Fibroblast of lung (primary cell): Measurements from ENCODE around the gene LCP1. TPM values are rescaled to one million over a fixed set of nuclear protein-coding genes. Genes with fewer than 3 reads are reported as not detected.

Experiments used
- DNase-seq, 2 donors: peaks; one replicate each; pipeline versions ENCODE4 v3.0.0 to v3.0.0-alpha.2; 2010; ENCODE audit warnings: low read depth in 2 of 2
- H2AFZ ChIP-seq: 2 replicates; pipeline ENCODE4 v1.5.1; 2012; ENCODE audit warnings: low read length, control low read depth, inconsistent platforms
- H3K27ac ChIP-seq: 2 replicates; pipeline ENCODE4 v1.5.1; 2011; ENCODE audit warnings: low read length, control low read depth; ENCODE audit not compliant: insufficient read depth
- H3K27me3 ChIP-seq: 2 replicates; pipeline ENCODE4 v1.5.1; 2011; ENCODE audit warnings: mild to moderate bottlenecking, low read length; ENCODE audit not compliant: control insufficient read depth, insufficient read depth
- H3K36me3 ChIP-seq: 2 replicates; pipeline ENCODE4 v1.5.1; 2011; ENCODE audit warnings: low read length; ENCODE audit not compliant: control insufficient read depth, insufficient read depth
- H3K4me1 ChIP-seq: 2 replicates; pipeline ENCODE4 v1.5.1; 2011; ENCODE audit warnings: low read length; ENCODE audit not compliant: control insufficient read depth, insufficient read depth; ENCODE audit errors: extremely low read depth
- H3K4me2 ChIP-seq: 2 replicates; pipeline ENCODE4 v1.5.1; 2011; ENCODE audit warnings: low read length, control low read depth; ENCODE audit not compliant: insufficient read depth; ENCODE audit errors: extremely low read depth
- H3K4me3 ChIP-seq, 4 experiments: fragments of 200-600 bp in 1 of 4; sonication (generic) in 1 of 4; replicated peaks in 1 of 4; 2 replicates each; pipeline ENCODE4 v1.5.1; 2011 to 2016; ENCODE audit warnings: low read length in 4 of 4, low read depth in 3 of 4, mild to moderate bottlenecking in 3 of 4, control low read depth in 2 of 4, inconsistent platforms in 1 of 4, mixed read lengths in 1 of 4; ENCODE audit not compliant: insufficient read depth in 1 of 4; ENCODE audit errors: control extremely low read depth in 1 of 4
- H3K79me2 ChIP-seq: 2 replicates; pipeline ENCODE4 v1.5.1; 2012; ENCODE audit warnings: mild to moderate bottlenecking, low read length, inconsistent platforms; ENCODE audit not compliant: control insufficient read depth, insufficient read depth
- H3K9ac ChIP-seq: 2 replicates; pipeline ENCODE4 v1.5.1; 2011; ENCODE audit warnings: mild to moderate bottlenecking, low read length, control low read depth; ENCODE audit not compliant: insufficient read depth
- H3K9me3 ChIP-seq: 2 replicates; pipeline ENCODE4 v1.5.1; 2012; ENCODE audit warnings: low read depth, low read length; ENCODE audit not compliant: control insufficient read depth, insufficient read depth
- H4K20me1 ChIP-seq: 2 replicates; pipeline ENCODE4 v1.5.1; 2011; ENCODE audit warnings: low read length; ENCODE audit not compliant: control insufficient read depth, insufficient read depth; ENCODE audit errors: extremely low read depth
- EZH2 ChIP-seq: IDR thresholded peaks from 2 replicates; pipeline ENCODE4 v1.5.1; 2012; ENCODE audit warnings: low read length, control low read depth, mild to moderate bottlenecking; ENCODE audit errors: missing control alignments
- polyA plus RNA-seq, 2 donors: library from polyadenylated mRNA; depleted of rRNA in 1 of 2; stranded (reverse) in 1 of 2; unstranded in 1 of 2; fragments of >200 nt; gene quantifications; 2 replicates each; pipeline ENCODE4 v1.2.1, GENCODE V29; 2011 to 2012; ENCODE audit warnings: missing spikeins in 1 of 2
- total RNA-seq: library from RNA; depleted of rRNA; stranded (reverse); fragments of >200 nt; gene quantifications from 2 replicates; pipeline ENCODE4 v1.2.1, GENCODE V29; 2014
- TF ChIP-seq, protein P1 (sequence below), 2 donors: IDR thresholded peaks in 1 of 2; conservative IDR thresholded peaks in 1 of 2; 1 replicate in 1 of 2; 2 replicates in 1 of 2; pipeline ENCODE4 v1.5.1; 2011 to 2012; ENCODE audit warnings: low read length in 2 of 2, control low read depth in 1 of 2, inconsistent platforms in 1 of 2, low read depth in 1 of 2, mild to moderate bottlenecking in 1 of 2

The LCP1 gene
- total and polyA plus RNA-seq, 2 donors (not counting 1 experiment from before 2014, with no cell fraction given) = under 0.01 to 0.06 TPM

DNA sequence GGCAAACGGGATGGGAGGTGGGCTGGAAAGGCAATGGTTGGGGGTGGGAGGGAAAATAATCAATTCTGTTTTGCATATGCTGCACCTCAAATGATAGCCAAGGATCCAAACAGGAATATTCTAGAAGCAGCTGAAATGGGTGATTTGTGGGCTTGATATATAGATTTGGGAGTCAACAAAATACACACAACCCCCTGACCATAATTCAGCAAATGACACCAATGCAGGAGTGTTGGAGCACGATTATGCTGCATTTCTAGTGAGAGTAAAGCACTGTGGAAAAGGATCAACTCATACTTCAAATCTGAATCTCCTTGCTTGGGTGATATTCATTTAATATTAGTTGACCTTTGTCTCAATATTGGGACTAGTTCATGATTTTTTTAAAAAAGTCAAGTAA is 36.0 kb downstream of the LCP1 start:
- DNase-seq = no peak
- no peaks in the 10 kb centered on the region for H3K79me2 ChIP-seq
- H3K9ac ChIP-seq = no peak overlapping the region
- H3K27ac ChIP-seq = no peak overlapping the region
- H2AFZ ChIP-seq = no peak overlapping the region
- no peak overlapping the region for H3K4me3 ChIP-seq
- TF ChIP-seq EZH2 = no peak
- TF ChIP-seq, protein P1, sequence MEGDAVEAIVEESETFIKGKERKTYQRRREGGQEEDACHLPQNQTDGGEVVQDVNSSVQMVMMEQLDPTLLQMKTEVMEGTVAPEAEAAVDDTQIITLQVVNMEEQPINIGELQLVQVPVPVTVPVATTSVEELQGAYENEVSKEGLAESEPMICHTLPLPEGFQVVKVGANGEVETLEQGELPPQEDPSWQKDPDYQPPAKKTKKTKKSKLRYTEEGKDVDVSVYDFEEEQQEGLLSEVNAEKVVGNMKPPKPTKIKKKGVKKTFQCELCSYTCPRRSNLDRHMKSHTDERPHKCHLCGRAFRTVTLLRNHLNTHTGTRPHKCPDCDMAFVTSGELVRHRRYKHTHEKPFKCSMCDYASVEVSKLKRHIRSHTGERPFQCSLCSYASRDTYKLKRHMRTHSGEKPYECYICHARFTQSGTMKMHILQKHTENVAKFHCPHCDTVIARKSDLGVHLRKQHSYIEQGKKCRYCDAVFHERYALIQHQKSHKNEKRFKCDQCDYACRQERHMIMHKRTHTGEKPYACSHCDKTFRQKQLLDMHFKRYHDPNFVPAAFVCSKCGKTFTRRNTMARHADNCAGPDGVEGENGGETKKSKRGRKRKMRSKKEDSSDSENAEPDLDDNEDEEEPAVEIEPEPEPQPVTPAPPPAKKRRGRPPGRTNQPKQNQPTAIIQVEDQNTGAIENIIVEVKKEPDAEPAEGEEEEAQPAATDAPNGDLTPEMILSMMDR (conservative IDR thresholded peaks at IDR 0.05 in 1 of 2, IDR thresholded peaks at IDR 0.05 in 1 of 2; ENCODE audit: low read depth in 1 of 2, low read length in 2 of 2) = no peak
- no peaks in the 10 kb centered on the region for H4K20me1 ChIP-seq
- no peak overlapping the region for H3K4me2 ChIP-seq
- no peaks in the 10 kb centered on the region for H3K9me3 ChIP-seq
- H3K27me3 ChIP-seq = peaks cover 2% of the 10 kb centered on the region
- no peaks in the 10 kb centered on the region for H3K4me1 ChIP-seq
- H3K36me3 ChIP-seq = no peaks in the 10 kb centered on the region

DNA sequence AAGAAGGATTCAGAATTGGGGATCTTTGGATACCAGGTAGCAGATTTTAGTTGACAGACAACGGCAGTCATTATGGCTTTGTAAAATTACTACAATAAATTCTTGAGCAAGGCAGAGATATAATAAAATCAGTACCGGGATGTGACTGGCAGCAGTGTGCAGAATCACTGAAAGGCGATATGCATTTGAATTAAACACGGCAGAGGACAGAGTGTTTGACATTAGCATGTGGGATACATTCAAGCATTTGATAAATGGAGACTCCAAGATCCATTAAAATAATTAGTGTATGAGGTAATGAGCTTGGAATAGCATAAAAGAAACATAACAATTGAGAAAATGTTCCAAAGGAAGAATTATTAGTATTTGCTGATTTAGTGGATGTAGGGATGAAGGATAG is 36.8 kb downstream of the LCP1 start:
- no peaks in the 10 kb centered on the region for H4K20me1 ChIP-seq
- H3K79me2 ChIP-seq = no peaks in the 10 kb centered on the region
- DNase-seq = no peak
- H3K4me3 ChIP-seq = no peak overlapping the region
- H3K4me1 ChIP-seq = no peaks in the 10 kb centered on the region
- no peak overlapping the region for H3K4me2 ChIP-seq
- TF ChIP-seq, protein P1 (conservative IDR thresholded peaks at IDR 0.05 in 1 of 2, IDR thresholded peaks at IDR 0.05 in 1 of 2; ENCODE audit: low read depth in 1 of 2, low read length in 2 of 2) = no peak
- TF ChIP-seq EZH2 = no peak
- no peak overlapping the region for H3K27ac ChIP-seq
- H3K9me3 ChIP-seq = no peaks in the 10 kb centered on the region
- H2AFZ ChIP-seq = no peak overlapping the region
- H3K9ac ChIP-seq = no peak overlapping the region
- no peaks in the 10 kb centered on the region for H3K36me3 ChIP-seq
- H3K27me3 ChIP-seq = peaks cover 2% of the 10 kb centered on the region

DNA sequence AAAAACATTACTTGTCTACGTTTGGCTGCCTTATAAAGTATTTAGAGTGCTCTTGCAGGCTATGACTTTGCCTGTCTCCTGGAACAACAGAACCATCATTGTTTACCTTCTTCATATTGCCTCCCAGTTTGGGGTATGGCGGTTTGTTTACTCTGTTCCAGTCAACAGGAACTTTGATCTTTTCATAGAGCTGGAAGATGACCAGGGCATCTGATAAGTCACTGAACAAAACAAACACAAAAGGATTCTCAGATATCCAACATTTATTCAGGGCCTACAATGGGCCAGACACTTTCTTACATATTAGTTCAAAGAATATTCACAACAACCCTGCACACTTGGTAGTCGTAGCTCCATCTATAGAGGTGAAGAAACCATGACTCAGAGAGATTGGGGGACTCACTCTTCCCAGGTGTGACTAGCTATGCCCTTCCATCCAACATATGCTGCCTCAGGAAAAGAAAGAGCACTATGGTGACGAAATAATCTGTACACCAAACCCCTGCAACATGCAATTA is 38.7 kb downstream of the LCP1 start:
- Histone ChIP-seq H3K27ac (no peak overlapping the region), H3K27me3 (no peaks in the 10 kb centered on the region), H3K4me1 (no peaks in the 10 kb centered on the region), H3K79me2 (no peaks in the 10 kb centered on the region), H3K4me3 (no peak overlapping the region), H3K4me2 (no peak overlapping the region), H3K36me3 (no peaks in the 10 kb centered on the region), H2AFZ (no peak overlapping the region), H3K9ac (no peak overlapping the region), H4K20me1 (no peaks in the 10 kb centered on the region), H3K9me3 (no peaks in the 10 kb centered on the region)
- no peak for TF ChIP-seq EZH2
- TF ChIP-seq, protein P1 (conservative IDR thresholded peaks at IDR 0.05 in 1 of 2, IDR thresholded peaks at IDR 0.05 in 1 of 2; ENCODE audit: low read depth in 1 of 2, low read length in 2 of 2) = no peak
- no peak for DNase-seq
